Bronchial epithelial cell (primary cell): ENCODE results near the gene WDR64. TPM values are rescaled to one million over a fixed set of nuclear protein-coding genes. Genes with fewer than 3 reads are reported as not detected.

Source experiments
- DNase-seq: peaks from one replicate; pipeline ENCODE4 v3.0.0-alpha.2; 2010; ENCODE audit warnings: low read depth
- FAIRE-seq: peaks from 2 replicates; lab custom pipeline; 2011; peaks lifted over from hg19 to GRCh38; lab: Jason Lieb, UNC
- H3K27me3 ChIP-seq: 2 replicates; pipeline ENCODE4 v1.5.1; 2011; ENCODE audit warnings: low read length; ENCODE audit not compliant: control insufficient read depth, insufficient read depth
- H3K36me3 ChIP-seq: 2 replicates; pipeline ENCODE4 v1.5.1; 2011; ENCODE audit warnings: low read length; ENCODE audit not compliant: control insufficient read depth, insufficient read depth
- H3K4me3 ChIP-seq: 2 replicates; pipeline ENCODE4 v1.5.1; 2011; ENCODE audit warnings: mild to moderate bottlenecking, low read depth, low read length, control low read depth
- CTCF ChIP-seq: IDR thresholded peaks from 2 replicates; pipeline ENCODE4 v1.5.1; 2011; ENCODE audit warnings: mild to moderate bottlenecking, moderate library complexity, low read length, control low read depth, inconsistent platforms; ENCODE audit not compliant: insufficient read depth, severe bottlenecking
- total RNA-seq: library from RNA; depleted of rRNA; stranded (reverse); fragments of >200 nt; gene quantifications from 2 replicates; pipeline ENCODE4 v1.2.1, GENCODE V29; 2014

Gene WDR64
- total RNA-seq, 1 donor from 2014 or later = not detected

GRCh38 chr1:241772932-241773500 lies 120.9 kb downstream of the WDR64 start:
- Histone ChIP-seq H3K27me3 (no peaks in the 10 kb centered on the region), H3K36me3 (no peaks in the 10 kb centered on the region), H3K4me3 (no peak overlapping the region)
- FAIRE-seq (no peak), DNase-seq (no peak)
- TF ChIP-seq CTCF = no peak

- Histone ChIP-seq H3K27me3 (no peaks in the 10 kb centered on the region), H3K4me3 (no peak overlapping the region), H3K36me3 (no peaks in the 10 kb centered on the region)
- DNase-seq (no peak), FAIRE-seq (no peak)
- TF ChIP-seq CTCF = no peak
Measured at GRCh38 chr1:241773991-241774390, 121.9 kb downstream of the WDR64 start.

- no peak for TF ChIP-seq CTCF
- H3K27me3 ChIP-seq = no peaks in the 10 kb centered on the region
- FAIRE-seq (no peak), DNase-seq (peak; percentile 58)
- no peaks in the 10 kb centered on the region for H3K36me3 ChIP-seq
- no peak overlapping the region for H3K4me3 ChIP-seq
Measured at GRCh38 chr1:241775021-241775420, 122.9 kb downstream of the WDR64 start.

- FAIRE-seq = no peak
- DNase-seq = peak; percentile 14
- Histone ChIP-seq H3K27me3 (no peaks in the 10 kb centered on the region), H3K36me3 (no peaks in the 10 kb centered on the region), H3K4me3 (no peak overlapping the region)
- TF ChIP-seq CTCF = no peak
Measured at GRCh38 chr1:241776911-241777310, 124.8 kb downstream of the WDR64 start.

GRCh38 chr1:241778117-241778516 lies 126.0 kb downstream of the WDR64 start:
- FAIRE-seq (no peak), DNase-seq (no peak)
- no peaks in the 10 kb centered on the region for H3K27me3 ChIP-seq
- H3K4me3 ChIP-seq = no peak overlapping the region
- no peak for TF ChIP-seq CTCF
- H3K36me3 ChIP-seq = no peaks in the 10 kb centered on the region

- FAIRE-seq = no peak
- H3K4me3 ChIP-seq = no peak overlapping the region
- H3K36me3 ChIP-seq = no peaks in the 10 kb centered on the region
- H3K27me3 ChIP-seq = no peaks in the 10 kb centered on the region
- no peak for TF ChIP-seq CTCF
- no peak for DNase-seq
Measured at GRCh38 chr1:241779897-241780296, 127.8 kb downstream of the WDR64 start.
